IPS-18a (cell line): ENCODE measurements around the gene SARS2.
"Not testable (repeated sequence)": the region's sequence is repeated elsewhere in the genome, so short reads cannot be mapped to it uniquely, and the experiment has no call there.

Source experiments
- H3K27ac ChIP-seq: one replicate; pipeline ENCODE4 v1.5.1; 2013; ENCODE audit warnings: low read length
- H3K27me3 ChIP-seq: one replicate; pipeline ENCODE4 v1.6.1; 2013; ENCODE audit warnings: mild to moderate bottlenecking, low read length; ENCODE audit not compliant: control insufficient read depth, insufficient read depth
- H3K36me3 ChIP-seq: one replicate; pipeline ENCODE4 v1.6.1; 2013; ENCODE audit warnings: low read depth, low read length; ENCODE audit not compliant: control insufficient read depth
- H3K4me1 ChIP-seq: one replicate; pipeline ENCODE4 v1.6.1; 2013; ENCODE audit warnings: low read depth, low read length; ENCODE audit not compliant: control insufficient read depth
- H3K4me3 ChIP-seq: one replicate; pipeline ENCODE4 v1.5.1; 2013; ENCODE audit warnings: low read length
- H3K9ac ChIP-seq: one replicate; pipeline ENCODE4 v1.6.1; 2013; ENCODE audit warnings: mild to moderate bottlenecking, low read length, moderate library complexity
- H3K9me3 ChIP-seq: one replicate; pipeline ENCODE4 v1.6.1; 2013; ENCODE audit warnings: low read depth, low read length; ENCODE audit not compliant: control insufficient read depth

Gene SARS2

DNA sequence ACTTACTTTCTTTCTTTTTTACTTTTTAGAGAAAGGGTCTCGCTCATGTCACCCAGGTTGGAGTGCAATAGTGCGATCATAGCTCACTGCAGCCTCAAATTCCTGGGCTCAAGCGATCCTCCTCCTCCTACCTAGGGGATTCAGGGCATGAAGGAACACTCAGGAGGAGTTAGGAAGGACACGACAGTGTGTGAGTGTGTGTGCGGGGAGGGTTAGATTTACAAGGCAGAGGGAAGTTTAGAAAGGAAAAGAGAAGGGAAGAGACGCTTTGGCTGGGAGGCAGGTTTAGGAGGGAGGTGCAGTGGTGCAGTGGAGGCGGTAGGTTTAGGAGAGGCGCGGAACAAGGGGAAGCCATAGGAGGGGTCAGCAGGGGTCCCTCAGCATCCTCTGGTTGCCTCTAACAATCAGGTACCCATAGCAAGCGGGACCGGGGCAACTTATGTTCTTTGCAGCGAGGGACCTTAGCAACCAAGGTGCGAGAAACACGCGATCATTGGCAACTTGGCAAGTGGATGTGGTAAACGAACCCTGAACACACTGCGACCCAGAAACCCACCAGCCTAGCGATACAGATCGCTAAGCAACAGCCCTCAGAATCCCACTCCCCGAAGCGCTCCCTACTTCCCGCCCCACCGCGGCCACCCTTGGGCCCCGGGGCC, 31.6 kb downstream of the SARS2 start:
- peak overlapping the region; percentile 95 for H3K4me3 ChIP-seq
- peaks cover 4% of the 10 kb centered on the region for H3K4me1 ChIP-seq
- H3K36me3 ChIP-seq = no peaks in the 10 kb centered on the region
- no peak overlapping the region for H3K27ac ChIP-seq
- peak overlapping the region; percentile 38 for H3K9ac ChIP-seq
- H3K27me3 ChIP-seq = peaks cover 10% of the 10 kb centered on the region
- H3K9me3 ChIP-seq = no peaks in the 10 kb centered on the region

DNA sequence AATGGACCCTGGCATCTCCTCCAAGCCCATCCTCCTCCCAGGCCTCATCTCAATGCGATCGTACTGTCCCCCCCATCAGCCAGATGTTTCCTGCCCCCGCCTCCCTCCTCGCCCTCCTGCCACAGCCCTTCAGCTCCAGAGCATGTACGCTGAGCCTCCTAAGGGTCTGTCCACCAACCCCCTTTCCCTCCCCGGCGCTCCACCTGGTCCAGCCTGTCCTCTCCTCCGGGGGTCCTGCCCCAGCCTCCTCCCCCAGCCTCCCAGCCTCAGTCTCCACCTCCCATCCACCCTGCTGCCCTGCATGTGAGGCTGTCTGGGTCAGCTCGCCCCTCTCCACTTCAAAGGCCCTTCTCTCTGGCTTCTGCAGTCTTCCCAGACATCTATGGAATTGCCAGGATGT, 35.6 kb downstream of the SARS2 start:
- H3K9ac ChIP-seq = no peak overlapping the region
- H3K4me1 ChIP-seq = no peaks in the 10 kb centered on the region
- H3K27me3 ChIP-seq = peaks cover 10% of the 10 kb centered on the region
- no peak overlapping the region for H3K27ac ChIP-seq
- no peaks in the 10 kb centered on the region for H3K36me3 ChIP-seq
- no peak overlapping the region for H3K4me3 ChIP-seq
- no peaks in the 10 kb centered on the region for H3K9me3 ChIP-seq

- H3K9ac ChIP-seq = no peak overlapping the region
Observed at GRCh38 chr19:38893341-38893771, 37.2 kb downstream of the SARS2 start.

DNA sequence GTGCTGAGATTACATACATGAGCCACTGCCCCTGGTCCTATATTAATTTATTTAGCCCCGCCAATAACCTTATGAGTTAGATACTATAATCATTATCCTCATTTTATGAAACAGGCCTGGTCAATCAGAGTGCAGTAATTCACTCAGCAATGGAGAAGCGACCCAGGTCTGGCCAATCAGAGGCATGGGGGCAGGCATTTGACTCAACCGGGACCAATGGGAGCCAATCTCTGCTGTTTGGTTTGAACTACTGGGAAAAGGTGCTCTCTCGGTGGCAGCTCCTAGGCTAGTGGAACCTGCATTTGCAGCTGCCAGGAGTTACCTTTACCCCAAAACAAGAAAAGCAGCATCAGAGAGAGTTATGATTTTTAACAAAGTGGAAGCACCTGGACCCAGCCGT, 37.7 kb downstream of the SARS2 start:
- Histone ChIP-seq H3K4me3 (no peak overlapping the region), H3K27me3 (peaks cover under 1% of the 10 kb centered on the region), H3K9ac (no peak overlapping the region), H3K9me3 (no peaks in the 10 kb centered on the region), H3K27ac (no peak overlapping the region), H3K4me1 (no peaks in the 10 kb centered on the region), H3K36me3 (no peaks in the 10 kb centered on the region)

More at GRCh38 chr19:38893341-38893771, 37.2 kb downstream of the SARS2 start:
- Histone ChIP-seq H3K4me3 (no peak overlapping the region), H3K4me1 (no peaks in the 10 kb centered on the region), H3K9me3 (no peaks in the 10 kb centered on the region), H3K36me3 (no peaks in the 10 kb centered on the region), H3K27me3 (peaks cover 6% of the 10 kb centered on the region), H3K27ac (no peak overlapping the region)

DNA sequence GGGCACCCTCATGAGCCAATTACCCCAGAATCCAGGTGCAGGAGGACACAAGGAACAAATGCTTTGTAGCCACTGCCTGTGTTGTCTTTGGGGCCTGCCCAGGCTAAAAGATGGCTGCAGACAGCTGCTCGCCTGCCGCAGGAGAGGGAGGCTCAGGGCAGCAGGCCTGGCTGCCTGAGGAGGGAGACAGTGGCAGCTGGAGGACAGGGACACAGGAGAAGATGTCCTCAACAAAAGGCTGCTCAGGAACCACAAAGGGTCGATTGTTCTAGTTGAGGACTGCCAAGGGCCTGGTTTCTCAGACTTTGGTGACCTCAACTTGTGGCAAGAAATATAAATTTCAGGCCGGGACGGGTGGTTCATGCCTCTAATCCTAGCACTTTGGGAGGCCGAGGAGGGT, 38.8 kb downstream of the SARS2 start:
- Histone ChIP-seq H3K4me3 (no peak overlapping the region), H3K27me3 (no peaks in the 10 kb centered on the region), H3K9me3 (no peaks in the 10 kb centered on the region), H3K4me1 (no peaks in the 10 kb centered on the region), H3K9ac (no peak overlapping the region), H3K27ac (no peak overlapping the region), H3K36me3 (no peaks in the 10 kb centered on the region)

- Histone ChIP-seq H3K36me3 (no peaks in the 10 kb centered on the region), H3K9ac (no peak overlapping the region), H3K4me3 (no peak overlapping the region), H3K9me3 (no peaks in the 10 kb centered on the region), H3K4me1 (no peaks in the 10 kb centered on the region), H3K27ac (no peak overlapping the region), H3K27me3 (no peaks in the 10 kb centered on the region)
Observed at GRCh38 chr19:38890686-38891085, 39.9 kb downstream of the SARS2 start.

- H3K27me3 ChIP-seq = no peaks in the 10 kb centered on the region
- no peak overlapping the region for H3K4me3 ChIP-seq
- no peak overlapping the region for H3K27ac ChIP-seq
- no peaks in the 10 kb centered on the region for H3K4me1 ChIP-seq
- no peaks in the 10 kb centered on the region for H3K36me3 ChIP-seq
- no peak overlapping the region for H3K9ac ChIP-seq
- no peaks in the 10 kb centered on the region for H3K9me3 ChIP-seq
Observed at GRCh38 chr19:38889803-38890202, 40.8 kb downstream of the SARS2 start.

GRCh38 chr19:38888876-38889275, 41.7 kb downstream of the SARS2 start:
- Histone ChIP-seq H3K9ac (no peak overlapping the region), H3K27me3 (no peaks in the 10 kb centered on the region), H3K4me3 (no peak overlapping the region), H3K4me1 (no peaks in the 10 kb centered on the region), H3K36me3 (no peaks in the 10 kb centered on the region), H3K9me3 (no peaks in the 10 kb centered on the region), H3K27ac (no peak overlapping the region)

- H3K27me3 ChIP-seq, H3K9me3 ChIP-seq, H3K9ac ChIP-seq, H3K4me3 ChIP-seq, H3K36me3 ChIP-seq, H3K27ac ChIP-seq, H3K4me1 ChIP-seq: not testable (repeated sequence)
Observed at GRCh38 chr19:38884691-38885090, 45.9 kb downstream of the SARS2 start.

GRCh38 chr19:38883286-38883685, 47.3 kb downstream of the SARS2 start:
- Histone ChIP-seq H3K9ac (no peak overlapping the region), H3K27me3 (no peaks in the 10 kb centered on the region), H3K4me3 (no peak overlapping the region), H3K27ac (no peak overlapping the region), H3K4me1 (no peaks in the 10 kb centered on the region), H3K9me3 (no peaks in the 10 kb centered on the region), H3K36me3 (no peaks in the 10 kb centered on the region)

- Histone ChIP-seq H3K9me3 (no peaks in the 10 kb centered on the region), H3K4me3 (no peak overlapping the region), H3K27me3 (no peaks in the 10 kb centered on the region), H3K36me3 (no peaks in the 10 kb centered on the region), H3K9ac (no peak overlapping the region), H3K27ac (no peak overlapping the region), H3K4me1 (peaks cover 8% of the 10 kb centered on the region)
Observed at GRCh38 chr19:38880882-38881609, 49.5 kb downstream of the SARS2 start.
